ENCODE data around the gene CNTNAP4. TPM values are rescaled to one million over a fixed set of nuclear protein-coding genes. Genes with fewer than 3 reads are reported as not detected.

CNTNAP4 gene
- 0.10 TPM for total RNA-seq (ENCODE audit: unreplicated experiment)
- long read RNA-seq, result 0 reads

DNA sequence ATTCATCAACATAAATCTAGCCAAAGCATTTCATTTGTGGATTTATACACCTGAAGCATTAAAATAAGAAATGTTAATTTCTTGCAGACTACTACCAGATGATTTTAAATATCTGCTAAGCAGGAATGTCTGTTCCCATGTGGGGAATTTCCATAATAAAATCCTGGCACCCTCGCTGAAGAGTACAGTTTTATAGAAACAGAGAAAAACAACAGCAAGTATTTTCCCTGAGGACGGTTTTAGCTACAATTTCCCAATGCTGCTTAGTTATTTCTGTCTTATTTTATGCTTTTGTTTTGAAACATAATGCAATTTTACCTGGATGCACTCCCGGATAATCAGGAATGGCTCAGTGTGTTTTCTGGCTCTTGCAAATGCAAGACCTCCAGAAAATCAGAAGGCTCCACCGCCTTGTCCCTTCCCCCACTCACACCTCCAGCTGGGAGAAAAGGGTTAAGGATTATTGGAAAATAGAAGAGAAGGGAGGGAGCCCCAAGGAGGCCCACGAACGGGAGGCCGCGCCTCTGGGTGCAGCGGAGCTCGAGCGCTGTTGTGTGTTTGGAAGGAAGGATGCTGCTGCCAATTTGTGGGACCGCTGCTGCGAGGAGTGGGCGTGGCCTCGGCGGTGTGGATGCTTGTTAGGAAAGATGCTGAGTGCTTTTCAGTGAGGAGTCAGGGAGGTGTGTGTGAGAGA, at the start of gene CNTNAP4:
Gene CNTNAP4, plus strand, starts transcription at position 657 of the 694 bp plus-strand sequence. CDS start 262 bp downstream, outside the sequence.
- Mint-ChIP-seq H3K27ac (ENCODE audit: unreplicated experiment) (no peak within 1 kb of the TSS), H3K36me3 (ENCODE audit: low read depth, unreplicated experiment) (peaks cover 5% of the 10 kb centered on the region), H3K4me1 (ENCODE audit: unreplicated experiment) (no peaks in the 10 kb centered on the region)

DNA sequence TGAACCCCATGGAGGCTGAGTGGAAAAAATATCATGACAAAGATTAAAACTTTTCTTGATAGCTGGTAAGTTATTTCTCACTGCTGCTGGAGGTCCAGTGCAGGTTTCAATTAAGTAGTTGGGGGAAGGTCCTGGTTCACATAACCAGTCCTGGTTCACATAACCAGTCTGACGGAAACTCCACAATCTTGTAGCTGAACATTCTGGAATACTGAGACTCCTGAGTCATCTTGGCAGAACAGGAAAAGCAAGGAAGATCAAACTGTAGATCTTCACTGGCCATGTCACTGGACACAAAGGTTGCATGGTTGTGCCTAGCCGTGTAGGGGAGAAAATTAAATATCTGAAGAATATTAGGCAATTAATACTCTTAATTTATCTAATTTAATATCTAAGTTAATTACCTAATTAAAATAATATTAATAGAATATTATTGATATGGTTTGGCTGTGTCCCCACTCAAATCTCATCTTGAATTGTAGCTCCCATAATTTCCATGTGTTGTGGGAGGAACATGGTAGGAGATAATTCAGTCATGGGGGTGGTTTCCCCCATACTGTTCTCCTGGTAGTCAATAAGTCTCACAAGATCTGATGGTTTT, 48.6 kb upstream of the CNTNAP4 start:
- Mint-ChIP-seq H3K27me3 (ENCODE audit: unreplicated experiment) (no peaks in the 10 kb centered on the region), H3K27ac (ENCODE audit: unreplicated experiment) (no peak overlapping the region), H3K9me3 (ENCODE audit: unreplicated experiment) (peaks cover 24% of the 10 kb centered on the region), H3K4me1 (ENCODE audit: unreplicated experiment) (no peaks in the 10 kb centered on the region), H3K36me3 (ENCODE audit: low read depth, unreplicated experiment) (no peaks in the 10 kb centered on the region), H3K4me3 (ENCODE audit: unreplicated experiment) (no peak overlapping the region)
- TF ChIP-seq, protein P1, sequence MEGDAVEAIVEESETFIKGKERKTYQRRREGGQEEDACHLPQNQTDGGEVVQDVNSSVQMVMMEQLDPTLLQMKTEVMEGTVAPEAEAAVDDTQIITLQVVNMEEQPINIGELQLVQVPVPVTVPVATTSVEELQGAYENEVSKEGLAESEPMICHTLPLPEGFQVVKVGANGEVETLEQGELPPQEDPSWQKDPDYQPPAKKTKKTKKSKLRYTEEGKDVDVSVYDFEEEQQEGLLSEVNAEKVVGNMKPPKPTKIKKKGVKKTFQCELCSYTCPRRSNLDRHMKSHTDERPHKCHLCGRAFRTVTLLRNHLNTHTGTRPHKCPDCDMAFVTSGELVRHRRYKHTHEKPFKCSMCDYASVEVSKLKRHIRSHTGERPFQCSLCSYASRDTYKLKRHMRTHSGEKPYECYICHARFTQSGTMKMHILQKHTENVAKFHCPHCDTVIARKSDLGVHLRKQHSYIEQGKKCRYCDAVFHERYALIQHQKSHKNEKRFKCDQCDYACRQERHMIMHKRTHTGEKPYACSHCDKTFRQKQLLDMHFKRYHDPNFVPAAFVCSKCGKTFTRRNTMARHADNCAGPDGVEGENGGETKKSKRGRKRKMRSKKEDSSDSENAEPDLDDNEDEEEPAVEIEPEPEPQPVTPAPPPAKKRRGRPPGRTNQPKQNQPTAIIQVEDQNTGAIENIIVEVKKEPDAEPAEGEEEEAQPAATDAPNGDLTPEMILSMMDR (IDR thresholded peaks at IDR 0.05; ENCODE audit: unreplicated experiment), result no peak
- no peak for DNase-seq (ENCODE audit: low spot score)

More for the DNA sequence above, at the start of gene CNTNAP4:
- no peak within 1 kb of the TSS for H3K4me3 Mint-ChIP-seq (ENCODE audit: unreplicated experiment)
- peaks cover 2% of the 10 kb centered on the region for H3K27me3 Mint-ChIP-seq (ENCODE audit: unreplicated experiment)
- H3K9me3 Mint-ChIP-seq (ENCODE audit: unreplicated experiment), result peaks cover 14% of the 10 kb centered on the region
- DNase-seq (ENCODE audit: low spot score), result no peak
- TF ChIP-seq, protein P1 (IDR thresholded peaks at IDR 0.05; ENCODE audit: unreplicated experiment), result no peak

DNA sequence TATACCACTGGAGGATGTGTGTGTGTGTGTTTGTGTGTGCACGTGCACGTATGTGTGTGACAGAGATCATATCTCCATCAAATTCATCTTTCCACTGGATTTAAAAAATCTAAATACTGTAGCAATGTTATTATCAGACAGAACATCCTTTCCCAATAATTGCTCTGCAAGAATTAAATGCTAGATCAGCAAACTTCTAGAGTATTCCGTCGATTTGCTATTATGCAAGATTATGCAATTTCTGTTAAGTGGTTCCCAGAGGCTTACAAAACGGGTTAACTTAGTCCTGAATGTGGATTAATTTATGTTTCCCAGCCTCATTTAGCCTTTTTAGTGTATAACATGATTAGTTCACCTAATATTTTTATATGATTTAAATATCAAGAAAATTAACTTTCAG, 44.5 kb upstream of the CNTNAP4 start:
- TF ChIP-seq, protein P1 (IDR thresholded peaks at IDR 0.05; ENCODE audit: unreplicated experiment), result no peak
- H3K9me3 Mint-ChIP-seq (ENCODE audit: unreplicated experiment), result peaks cover 16% of the 10 kb centered on the region
- H3K4me1 Mint-ChIP-seq (ENCODE audit: unreplicated experiment), result no peaks in the 10 kb centered on the region
- H3K27me3 Mint-ChIP-seq (ENCODE audit: unreplicated experiment), result no peaks in the 10 kb centered on the region
- no peak overlapping the region for H3K27ac Mint-ChIP-seq (ENCODE audit: unreplicated experiment)
- no peak for DNase-seq (ENCODE audit: low spot score)
- no peak overlapping the region for H3K4me3 Mint-ChIP-seq (ENCODE audit: unreplicated experiment)
- H3K36me3 Mint-ChIP-seq (ENCODE audit: low read depth, unreplicated experiment), result peaks cover 4% of the 10 kb centered on the region

DNA sequence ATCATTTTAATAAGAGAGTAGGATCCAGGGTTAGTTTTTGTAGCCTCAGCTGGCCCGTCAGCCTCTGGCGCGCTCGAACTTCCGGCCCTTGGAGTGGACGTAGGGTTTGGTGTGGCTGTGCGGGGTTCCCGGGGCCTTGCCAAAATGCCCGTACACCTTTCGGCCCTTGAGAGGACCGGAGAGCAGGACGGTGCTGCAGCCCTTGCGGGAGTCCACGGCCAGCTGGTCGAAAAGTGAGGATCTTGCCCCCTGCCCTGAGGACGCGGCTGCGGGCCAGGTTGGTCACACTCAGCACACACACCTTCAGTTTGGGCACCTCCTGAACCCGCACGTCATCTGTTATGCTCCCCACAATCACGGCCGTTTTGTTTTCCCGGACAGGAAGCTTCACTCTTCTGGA, 42.2 kb upstream of the CNTNAP4 start:
- TF ChIP-seq, protein P1 (IDR thresholded peaks at IDR 0.05; ENCODE audit: unreplicated experiment), result no peak
- H3K27me3 Mint-ChIP-seq (ENCODE audit: unreplicated experiment), result no peaks in the 10 kb centered on the region
- no peaks in the 10 kb centered on the region for H3K4me1 Mint-ChIP-seq (ENCODE audit: unreplicated experiment)
- H3K27ac Mint-ChIP-seq (ENCODE audit: unreplicated experiment), result no peak overlapping the region
- peaks cover 4% of the 10 kb centered on the region for H3K36me3 Mint-ChIP-seq (ENCODE audit: low read depth, unreplicated experiment)
- DNase-seq (ENCODE audit: low spot score), result no peak
- H3K9me3 Mint-ChIP-seq (ENCODE audit: unreplicated experiment), result peaks cover 9% of the 10 kb centered on the region
- no peak overlapping the region for H3K4me3 Mint-ChIP-seq (ENCODE audit: unreplicated experiment)

DNA sequence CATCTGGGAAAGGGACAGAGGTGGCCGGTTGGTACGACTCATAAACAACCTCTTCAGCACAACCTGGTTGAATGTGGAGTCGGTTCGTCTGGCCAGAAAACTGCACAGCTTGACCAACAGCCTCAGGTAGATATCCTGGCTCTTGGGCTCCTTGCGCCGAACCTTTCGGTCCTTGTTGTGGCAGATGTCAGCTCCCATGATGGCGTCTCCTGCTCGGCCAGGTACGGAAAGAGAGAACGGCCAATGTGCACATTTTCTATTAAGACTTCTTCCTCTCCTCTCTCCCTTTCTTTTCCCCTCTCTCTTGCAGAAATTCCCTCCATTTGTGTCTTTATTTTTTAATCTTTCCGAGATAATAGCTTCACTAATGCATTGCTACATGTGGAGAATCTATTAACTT, 41.8 kb upstream of the CNTNAP4 start:
- no peaks in the 10 kb centered on the region for H3K4me1 Mint-ChIP-seq (ENCODE audit: unreplicated experiment)
- peaks cover 4% of the 10 kb centered on the region for H3K36me3 Mint-ChIP-seq (ENCODE audit: low read depth, unreplicated experiment)
- no peaks in the 10 kb centered on the region for H3K27me3 Mint-ChIP-seq (ENCODE audit: unreplicated experiment)
- H3K9me3 Mint-ChIP-seq (ENCODE audit: unreplicated experiment), result peaks cover 9% of the 10 kb centered on the region
- H3K27ac Mint-ChIP-seq (ENCODE audit: unreplicated experiment), result no peak overlapping the region
- TF ChIP-seq, protein P1 (IDR thresholded peaks at IDR 0.05; ENCODE audit: unreplicated experiment), result no peak
- no peak overlapping the region for H3K4me3 Mint-ChIP-seq (ENCODE audit: unreplicated experiment)
- no peak for DNase-seq (ENCODE audit: low spot score)
